Ovary (tissue), 9 donors: Measurements from ENCODE around the gene CHAC2. TPM values are rescaled to one million over a fixed set of nuclear protein-coding genes. Genes with fewer than 3 reads are reported as not detected.

Experiments used
- DNase-seq, 5 donors: peaks; one replicate each; pipeline ENCODE4 v3.0.0-alpha.2; 2019 to 2020
- H3K27ac ChIP-seq, 2 donors: fragments of 200-600 bp; one replicate each; pipeline versions ENCODE4 v1.5.1 to v1.8.0; 2019 to 2022
- H3K27me3 ChIP-seq: fragments of 200-600 bp; one replicate; pipeline ENCODE4 v1.8.0; 2022
- H3K36me3 ChIP-seq: fragments of 200-600 bp; sonication (generic); one replicate; pipeline ENCODE4 v1.5.1; 2019
- H3K4me1 ChIP-seq: one replicate; pipeline ENCODE4 v1.8.1; 2013; ENCODE audit warnings: mild to moderate bottlenecking, moderate library complexity; ENCODE audit not compliant: insufficient read depth
- H3K4me3 ChIP-seq: fragments of 200-600 bp; sonication (generic); one replicate; pipeline ENCODE4 v1.5.1; 2017
- H3K9me3 ChIP-seq, 2 donors: fragments of 200-600 bp in 1 of 2; sonication (generic) in 1 of 2; one replicate each; pipeline versions ENCODE4 v1.5.1 to v1.8.1; 2013 to 2019; ENCODE audit warnings: mild to moderate bottlenecking in 1 of 2, moderate library complexity in 1 of 2
- CTCF ChIP-seq, 3 donors: fragments of 450-650 bp in 2 of 3; fragments of 200-600 bp in 1 of 3; IDR thresholded peaks; one replicate each; pipeline versions ENCODE4 v1.5.1 to v1.8.0; 2016 to 2022; ENCODE audit warnings: antibody characterized with exemption in 3 of 3, mild to moderate bottlenecking in 1 of 3
- EP300 ChIP-seq: sonication (generic); formaldehyde crosslinking; IDR thresholded peaks from one replicate; pipeline ENCODE4 v1.6.1; 2017; ENCODE audit warnings: antibody characterized with exemption
- POLR2A ChIP-seq: fragments of 450-650 bp; IDR thresholded peaks from one replicate; pipeline ENCODE4 v1.6.1; 2017; ENCODE audit warnings: antibody characterized with exemption, mild to moderate bottlenecking, moderate library complexity
- WGBS, 3 donors: extraction: QIAGEN DNeasy Blood & Tissue Kit in 1 of 3; methylation state at CpG; one replicate each; pipeline versions ENCODE4 v1.1.5 to v1.1.7; 2013 to 2017; 5-methylcytosine and 5-hydroxymethylcytosine counted together
- intact Hi-C, 4 donors: fragments of 100-400 bp; cut with DNase I; formaldehyde crosslinking; loops; one replicate each; pipeline versions ENCODE4 v1.11.0 to v1.15.1; 2022 to 2023
- polyA plus RNA-seq, 2 donors: library from polyadenylated mRNA; stranded (reverse); fragments of 200-250 nt in 1 of 2; fragments of 350-450 nt in 1 of 2; fragmentation: Illumina TruSeq in 1 of 2; extraction: RNeasy Lipid Tissue Mini Kit (QIAGEN cat#74804) in 1 of 2; gene quantifications; one replicate each; pipeline ENCODE4 v1.2.3, GENCODE V29; 2013 to 2014
- total RNA-seq, 7 donors: library from RNA; depleted of rRNA in 2 of 7; stranded (reverse); fragments of >200 nt in 2 of 7; fragmentation: NEBNext Ultra II Directional in 3 of 7; extraction: Animal tissue kit (Norgen Biotek cat#: 25700) in 3 of 7; gene quantifications; one replicate each; pipeline versions ENCODE4 v1.1.0 to v1.2.4, GENCODE V29; 2016 to 2023
- donor health status: DM: no; HTN: no; CAD: no; lungs with moderate emphysema.
- donor health status: DM: no; HTN: no; CAD: no.
- donor health status: Bipolar disorder and iron deficiency.
- donor health status: DM: yes; HTN: yes; CAD: no.
- donor health status: DM: no; HTN: no; CAD: no.
- donor health status: DM: yes; HTN: yes; CAD: no.

The CHAC2 gene
- total and polyA plus RNA-seq, 9 donors = 0.39 to 2.0 (median 1.1) TPM

- TF ChIP-seq CTCF (IDR thresholded peaks at IDR 0.05) (no peak), POLR2A (no peak), EP300 (no peak)
- H3K4me3 ChIP-seq = no peak overlapping the region
- 67 to 80% (median 72%) methylated on average over 2 of the region's 2 CpGs for WGBS, 3 donors
Observed at GRCh38 chr2:53744395-53745065, 23.1 kb upstream of the CHAC2 start.

DNA sequence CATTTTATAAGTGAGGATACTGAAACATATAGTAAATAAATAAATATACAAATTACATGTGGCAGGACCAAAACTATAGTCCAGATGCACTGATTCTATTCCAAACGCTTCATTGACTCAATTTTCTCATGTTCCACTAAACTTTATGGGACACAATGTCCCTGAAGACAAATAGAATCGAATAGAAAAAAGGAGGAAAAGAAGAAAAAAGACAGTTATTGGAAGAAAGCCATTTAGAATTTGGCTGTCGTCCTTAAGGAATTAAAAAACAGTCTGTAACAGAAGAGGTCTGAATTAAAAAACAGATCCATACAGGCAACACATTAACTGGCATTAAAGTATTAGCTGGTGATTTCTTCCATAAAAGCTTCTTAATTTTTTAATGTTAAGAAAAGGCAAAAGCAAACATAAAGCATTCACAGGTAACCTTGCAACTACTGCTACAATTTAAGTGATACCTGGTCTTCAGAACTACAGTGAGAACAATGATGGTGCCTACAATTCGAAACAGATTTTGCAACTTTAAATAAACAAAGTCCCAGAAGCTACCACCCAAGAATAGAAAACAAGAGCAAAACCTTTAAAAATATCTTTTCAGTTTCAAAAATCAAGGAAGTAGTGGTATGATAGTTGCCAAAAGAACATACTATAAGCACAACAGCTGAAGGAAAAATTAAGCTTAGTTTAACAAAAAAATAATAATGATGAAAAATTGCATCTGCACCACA, 17.4 kb upstream of the CHAC2 start:
- H3K36me3 ChIP-seq = no peaks in the 10 kb centered on the region
- no peak for TF ChIP-seq POLR2A
- no peak for TF ChIP-seq CTCF (IDR thresholded peaks at IDR 0.05)
- no peak for TF ChIP-seq EP300
- no peak overlapping the region for H3K27ac ChIP-seq
- H3K9me3 ChIP-seq = no peaks in the 10 kb centered on the region
- no peaks in the 10 kb centered on the region for H3K27me3 ChIP-seq
- DNase-seq = no peak
- no peaks in the 10 kb centered on the region for H3K4me1 ChIP-seq
- intact Hi-C loops = no loop called here
- H3K4me3 ChIP-seq = no peak overlapping the region
- 17 to 26% (median 18%) methylated on average over 4 of the region's 4 CpGs for WGBS, 3 donors

More at GRCh38 chr2:53744395-53745065, 23.1 kb upstream of the CHAC2 start:
- no peaks in the 10 kb centered on the region for H3K27me3 ChIP-seq
- DNase-seq = no peak
- no peaks in the 10 kb centered on the region for H3K36me3 ChIP-seq
- intact Hi-C loops = no loop called here
- H3K9me3 ChIP-seq = no peaks in the 10 kb centered on the region
- H3K27ac ChIP-seq = no peak overlapping the region
- H3K4me1 ChIP-seq = no peaks in the 10 kb centered on the region

DNA sequence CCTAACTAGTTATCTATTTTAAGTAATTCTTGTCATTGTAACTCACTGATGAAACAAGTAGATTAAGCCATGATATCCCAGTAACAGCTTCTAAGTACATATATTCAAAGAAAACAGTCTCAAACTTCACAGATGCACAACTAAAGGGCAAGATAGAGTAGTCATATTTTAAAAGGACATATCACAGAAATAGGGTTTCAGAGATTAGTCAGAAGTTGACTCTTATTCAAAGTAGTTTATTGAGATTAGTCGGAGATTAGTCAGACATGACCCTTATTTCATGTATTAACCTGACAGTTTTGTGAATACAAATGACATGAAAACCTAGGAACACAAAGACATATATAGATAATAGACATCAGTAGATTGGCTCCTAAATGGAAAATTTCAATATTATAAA, 15.9 kb upstream of the CHAC2 start:
- WGBS, 3 donors = 77 to 84% (median 80%) methylated on average over 1 of the region's 1 CpG
- no peak for TF ChIP-seq POLR2A
- TF ChIP-seq CTCF (IDR thresholded peaks at IDR 0.05) = no peak
- TF ChIP-seq EP300 = no peak
- Histone ChIP-seq H3K27me3 (no peaks in the 10 kb centered on the region), H3K4me3 (no peak overlapping the region), H3K9me3 (no peaks in the 10 kb centered on the region), H3K36me3 (no peaks in the 10 kb centered on the region), H3K27ac (no peak overlapping the region), H3K4me1 (no peaks in the 10 kb centered on the region)
- intact Hi-C loops = no loop called here
- no peak for DNase-seq

GRCh38 chr2:53752385-53752784, 15.2 kb upstream of the CHAC2 start:
- Histone ChIP-seq H3K27ac (no peak overlapping the region), H3K9me3 (no peaks in the 10 kb centered on the region), H3K4me1 (no peaks in the 10 kb centered on the region), H3K27me3 (no peaks in the 10 kb centered on the region), H3K36me3 (no peaks in the 10 kb centered on the region), H3K4me3 (no peak overlapping the region)
- 89 to 93% (median 92%) methylated on average over 4 of the region's 4 CpGs for WGBS, 3 donors
- no peak for TF ChIP-seq CTCF (IDR thresholded peaks at IDR 0.05)
- no peak for TF ChIP-seq EP300
- no peak for TF ChIP-seq POLR2A
- no peak for DNase-seq
- intact Hi-C loops = no loop called here
